ENCODE measurements around the gene ARSI. TPM values are rescaled to one million over a fixed set of nuclear protein-coding genes. Genes with fewer than 3 reads are reported as not detected.

The ARSI gene
- polyA plus RNA-seq, 12 donors: 3.6 to 9.9 (median 6.1) TPM; not detected in 1

GRCh38 chr5:150247726-150248125 lies 55.0 kb downstream of the ARSI start:
- no peak for DNase-seq

- no peak for DNase-seq
These were observed 55.9 kb downstream of the ARSI start for GRCh38 chr5:150246835-150247234.

GRCh38 chr5:150246429-150246828 lies 56.3 kb downstream of the ARSI start:
- no peak for DNase-seq

Other genes with a start within 250 kb of the ARSI start
- gene CSF1R, start 216.4 kb downstream of the ARSI start, polyA plus RNA-seq (ENCODE audit: insufficient read length in 12 of 12): 10 to 100 TPM in 11 of 12 donors, not detected in 1; 17.0 to 41.1 (median 24.6) TPM
- gene PDGFRB, start 147.1 kb downstream of the ARSI start, polyA plus RNA-seq (ENCODE audit: insufficient read length in 12 of 12): 100 to 1,000 TPM in 11 of 12 donors, not detected in 1; 106 to 161 (median 136) TPM
- gene CDX1, start 136.1 kb downstream of the ARSI start, polyA plus RNA-seq (ENCODE audit: insufficient read length in 12 of 12): 10 to 100 TPM in 1 of 12 donors, under 1 TPM in 4, not detected in 7; 0.20 to 47.4 (median 0.69) TPM
- 1 to 10 TPM in 2 of 12 donors, under 1 TPM in 8, not detected in 2; 0.20 to 1.9 (median 0.52) TPM for gene SLC6A7, start 112.8 kb downstream of the ARSI start, polyA plus RNA-seq (ENCODE audit: insufficient read length in 12 of 12)
- gene CAMK2A, start 13.1 kb downstream of the ARSI start, polyA plus RNA-seq (ENCODE audit: insufficient read length in 12 of 12): 100 to 1,000 TPM in 4 of 12 donors, 10 to 100 TPM in 8; 31.8 to 252 (median 81.0) TPM
- 10 to 100 TPM in 11 of 12 donors, not detected in 1; 16.4 to 33.0 (median 18.7) TPM for gene TCOF1, start 54.8 kb upstream of the ARSI start, polyA plus RNA-seq (ENCODE audit: insufficient read length in 12 of 12)
- gene CD74, start 110.0 kb upstream of the ARSI start, polyA plus RNA-seq (ENCODE audit: insufficient read length in 12 of 12): 100 to 1,000 TPM in 3 of 12 donors, 10 to 100 TPM in 8, not detected in 1; 44.8 to 427 (median 79.9) TPM
- 1,000 to 10,000 TPM in 11 of 12 donors, not detected in 1; 1,384 to 3,526 (median 2,659) TPM for gene RPS14, start 146.8 kb upstream of the ARSI start, polyA plus RNA-seq (ENCODE audit: insufficient read length in 12 of 12)
- gene NDST1, start 205.2 kb upstream of the ARSI start, polyA plus RNA-seq (ENCODE audit: insufficient read length in 12 of 12): 10 to 100 TPM in 11 of 12 donors, not detected in 1; 40.2 to 56.1 (median 46.8) TPM

Measured in muscle of arm (tissue), 12 donors.